Stimulated activated CD4-positive, alpha-beta T cell treated with anti-CD3 and anti-CD28 coated beads, TNF-alpha, amount 100 ng/mL, for 48 hours (primary cell): ENCODE results near the gene RNF113B.
A peak's percentile ranks its signal among the peaks of the same experiment; 100 is the strongest.

Experiments used
- DNase-seq, 3 donors: peaks; one replicate each; pipeline ENCODE4 v3.0.0-alpha.2; 2020; ENCODE audit warnings: low read depth in 3 of 3

Gene RNF113B

DNA sequence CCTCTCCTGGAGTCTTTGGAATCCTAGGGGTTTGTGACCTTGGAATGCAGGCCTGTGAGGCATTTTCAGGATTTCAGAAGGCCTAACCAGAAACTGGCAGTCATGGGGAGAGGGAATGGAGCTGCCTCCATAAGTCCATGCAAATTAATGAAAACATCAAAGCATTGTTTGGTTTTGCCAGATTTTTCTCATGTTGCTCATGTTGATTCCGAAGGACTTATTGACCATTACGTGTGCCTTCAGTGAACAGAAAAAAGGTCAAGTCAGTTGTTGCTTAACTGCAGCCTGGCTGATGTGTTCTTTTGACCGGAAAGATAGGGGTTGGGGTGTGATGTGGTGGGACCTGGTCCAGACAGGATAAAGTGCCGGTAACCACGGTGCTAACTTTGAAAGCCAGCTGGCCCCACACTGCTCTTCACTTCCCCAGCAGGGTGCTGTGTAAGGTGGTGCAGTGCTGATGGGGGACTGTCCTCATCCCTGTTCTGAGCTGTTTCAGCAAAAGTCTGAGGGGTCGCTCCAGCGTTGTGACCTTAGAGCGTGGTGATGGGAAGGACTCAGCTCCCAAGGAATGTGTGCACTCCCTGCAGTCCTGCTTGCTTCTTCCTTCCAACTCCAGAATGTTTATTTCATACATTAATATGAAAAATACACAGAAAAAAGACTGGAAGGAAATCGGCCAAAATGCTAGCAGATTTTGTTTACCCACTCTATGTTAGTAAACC is 3.5 kb downstream of the RNF113B start:
- DNase-seq = no peak

- no peak for DNase-seq
These were observed 4.3 kb downstream of the RNF113B start for GRCh38 chr13:98172590-98173422.

- DNase-seq = no peak
These were observed 5.0 kb downstream of the RNF113B start for GRCh38 chr13:98171900-98172589.

DNA sequence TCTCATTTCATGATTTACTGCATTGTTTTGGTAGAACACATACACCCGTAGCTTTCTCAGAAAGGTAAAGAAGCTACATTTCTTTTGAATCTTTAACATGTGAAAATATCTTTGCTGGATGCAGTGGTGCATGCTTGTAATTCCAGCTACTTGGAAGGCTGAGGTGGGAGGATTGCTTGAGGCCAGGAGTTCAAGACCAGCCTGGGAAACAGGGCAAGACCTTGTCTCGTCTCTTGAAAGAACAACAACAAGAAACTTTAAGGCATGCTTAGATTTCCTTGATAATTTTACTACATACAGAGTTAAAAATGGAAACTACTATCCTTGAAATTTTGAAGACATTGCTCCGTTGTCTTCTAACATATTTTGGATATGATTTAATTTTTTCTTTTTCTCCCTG is 7.7 kb downstream of the RNF113B start:
- DNase-seq = no peak

DNA sequence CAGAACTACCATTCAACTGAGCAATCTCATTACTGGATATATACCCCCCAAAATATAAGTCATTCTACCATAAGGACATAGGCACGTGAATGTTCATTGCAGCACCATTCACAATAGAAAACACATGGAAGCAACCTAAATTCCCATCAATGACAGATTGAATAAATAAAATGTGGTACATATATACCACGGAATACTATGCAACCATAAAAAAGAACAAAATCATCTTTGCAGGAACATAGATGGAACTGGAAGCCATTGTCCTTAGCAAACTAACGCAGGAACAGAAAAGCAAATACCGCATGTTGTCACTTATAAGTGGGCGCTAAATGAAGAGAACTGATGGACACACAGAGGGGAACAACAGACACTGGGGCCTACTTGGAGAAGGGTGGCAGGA is 14.1 kb downstream of the RNF113B start:
- DNase-seq = no peak

DNA sequence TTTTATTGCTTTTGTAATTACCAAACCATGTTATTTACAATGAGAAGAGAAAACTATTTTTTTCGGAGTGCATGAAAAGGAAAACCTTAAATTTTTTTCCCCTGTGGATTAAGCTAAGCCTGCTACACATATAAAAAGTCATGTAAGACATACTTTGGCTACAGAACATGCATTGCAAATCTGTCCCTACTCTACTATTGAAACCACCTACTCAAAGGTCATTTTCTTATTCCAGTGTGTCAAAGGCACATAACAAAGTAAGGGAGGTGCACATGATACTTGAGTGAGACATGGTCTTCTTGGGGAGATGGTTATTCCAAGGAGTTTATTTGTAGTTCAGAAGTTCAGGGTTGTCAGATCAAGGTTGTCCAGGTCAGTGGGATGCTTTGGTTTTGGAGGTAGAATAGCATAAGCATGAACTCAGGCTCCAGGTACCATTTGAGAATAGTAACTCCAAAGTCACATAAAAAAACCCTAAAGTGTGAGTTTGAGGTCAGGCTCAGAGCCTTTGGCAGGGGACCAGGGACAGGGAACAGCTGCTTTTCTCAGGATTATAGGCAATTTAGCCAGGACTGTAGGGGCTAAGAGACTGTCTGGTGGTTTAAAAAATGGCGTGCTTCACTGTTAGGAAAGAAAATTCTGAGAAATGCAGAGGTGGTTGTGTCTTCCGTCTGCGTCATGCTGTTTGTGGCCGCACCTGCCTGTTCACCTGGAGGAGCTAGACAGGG is 18.7 kb downstream of the RNF113B start:
- no peak for DNase-seq

- no peak for DNase-seq
These were observed 19.5 kb downstream of the RNF113B start for GRCh38 chr13:98157609-98158008.

- no peak for DNase-seq
These were observed 19.9 kb downstream of the RNF113B start for GRCh38 chr13:98157188-98157587.

DNA sequence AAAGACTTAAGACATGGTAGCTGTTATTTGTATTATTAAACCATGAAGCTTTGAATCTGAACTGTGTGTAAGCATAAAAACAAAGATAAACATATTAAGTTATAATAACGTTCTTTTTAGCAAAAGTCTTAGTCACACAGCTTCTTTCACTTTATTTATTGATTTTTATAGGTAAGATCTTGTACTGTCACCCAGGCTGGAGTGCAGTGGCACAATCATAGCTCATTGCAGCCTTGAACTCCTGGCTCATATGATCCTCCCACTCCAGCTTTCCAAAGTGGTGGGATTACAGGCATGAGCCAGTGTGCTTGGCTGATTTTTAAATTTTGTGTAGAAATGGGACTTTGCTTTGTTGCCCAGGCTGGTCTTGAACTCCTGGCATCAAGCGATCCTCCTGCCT is 20.8 kb downstream of the RNF113B start:
- no peak for DNase-seq

DNA sequence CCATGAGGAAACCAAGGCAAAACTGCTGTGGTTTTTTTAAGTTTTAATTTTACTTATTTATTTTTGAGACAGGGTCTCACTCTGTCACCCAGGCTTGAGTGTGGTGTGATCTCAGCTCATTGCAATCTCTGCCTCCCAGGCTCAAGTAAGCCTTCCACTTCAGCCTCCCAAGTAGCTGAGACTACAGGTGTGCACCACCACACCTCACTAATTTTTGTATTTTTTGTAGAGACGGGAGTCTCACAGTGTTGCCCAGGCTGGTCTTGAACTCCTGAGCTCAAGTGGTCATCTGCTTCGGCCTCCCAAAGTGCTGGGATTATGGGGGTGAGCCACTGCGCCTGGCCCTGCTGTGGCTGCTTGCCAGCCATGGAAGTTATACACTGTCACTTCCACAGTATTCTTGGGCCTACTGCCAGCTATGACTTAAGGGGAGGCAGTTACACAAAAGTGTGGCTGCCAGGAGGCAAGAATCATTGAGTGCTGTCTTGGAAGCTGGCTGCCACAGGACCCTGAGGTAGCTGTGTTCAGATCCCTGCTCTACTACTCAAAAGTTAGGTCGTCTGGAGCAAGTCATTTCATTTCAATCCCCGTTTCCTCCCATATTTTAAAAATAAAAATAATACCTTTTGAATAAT is 21.5 kb downstream of the RNF113B start:
- DNase-seq = no peak

GRCh38 chr13:98150832-98151479 is 26.1 kb downstream of the RNF113B start:
- DNase-seq = no peak

GRCh38 chr13:98147521-98147920 is 29.5 kb downstream of the RNF113B start:
- DNase-seq = no peak

DNA sequence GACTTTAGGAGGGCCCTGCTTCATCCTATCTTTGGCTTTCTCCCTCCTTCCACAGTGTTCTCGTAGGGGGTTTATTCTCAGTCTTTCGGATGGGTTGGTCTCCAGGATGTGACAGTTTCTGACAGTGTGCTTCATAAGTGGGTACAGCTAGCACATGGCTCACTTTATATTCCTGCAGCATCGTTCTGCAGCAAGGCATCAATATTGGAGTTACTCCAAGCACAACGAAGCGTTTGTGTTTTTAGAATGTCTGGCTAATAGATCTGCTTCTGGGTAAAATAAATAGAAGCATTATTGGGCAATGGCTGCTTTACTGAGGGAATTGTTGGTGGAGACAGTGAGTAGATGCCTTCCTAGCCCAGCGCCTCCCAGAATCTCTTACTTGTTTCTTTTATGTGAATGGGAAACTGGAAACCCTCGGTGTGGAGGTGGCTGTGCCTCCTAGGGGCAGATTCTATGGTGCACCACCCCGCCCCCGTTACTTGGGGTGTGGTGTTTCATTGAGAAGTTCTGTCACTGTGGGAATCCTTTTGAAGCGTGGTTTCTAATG is 32.2 kb downstream of the RNF113B start:
- DNase-seq = no peak

DNA sequence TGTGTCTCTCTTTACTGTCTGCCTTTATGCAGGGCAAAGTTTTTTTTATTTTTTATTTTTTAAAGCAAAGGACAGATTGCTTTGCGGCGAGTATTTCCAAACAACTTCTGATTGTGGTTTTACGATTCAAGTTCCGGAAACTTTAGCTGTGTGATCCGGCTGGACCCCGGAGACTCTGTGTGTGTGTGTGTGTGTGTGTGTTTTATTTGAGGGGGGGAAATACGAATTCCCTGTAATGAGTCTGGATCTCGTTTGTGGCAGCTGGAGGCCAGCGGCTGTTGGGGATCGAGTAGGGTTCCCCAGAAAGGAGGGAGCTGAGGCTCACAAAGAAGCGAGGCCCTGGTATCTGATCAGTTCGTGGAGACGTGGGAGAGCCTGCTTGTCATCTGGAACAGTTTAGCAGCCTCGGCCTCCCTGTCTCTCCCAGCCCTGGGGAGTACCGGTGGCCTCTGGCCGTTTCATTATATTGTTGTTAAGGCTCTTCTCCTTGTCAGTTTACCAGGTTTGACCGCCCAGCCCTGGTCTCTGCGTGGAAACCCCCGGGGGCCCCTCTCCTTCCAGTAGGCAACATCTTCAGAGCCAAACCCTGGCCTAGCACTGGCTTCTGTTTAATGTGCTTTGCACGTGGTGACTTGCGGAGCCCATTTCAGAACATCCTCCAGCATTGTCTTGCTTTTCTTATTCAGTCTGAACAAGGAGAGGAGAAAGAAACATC is 32.9 kb downstream of the RNF113B start:
- no peak for DNase-seq

- DNase-seq = no peak
These were observed 33.5 kb downstream of the RNF113B start for GRCh38 chr13:98143601-98144026.

- DNase-seq = no peak
These were observed 33.9 kb downstream of the RNF113B start for GRCh38 chr13:98143157-98143553.

DNA sequence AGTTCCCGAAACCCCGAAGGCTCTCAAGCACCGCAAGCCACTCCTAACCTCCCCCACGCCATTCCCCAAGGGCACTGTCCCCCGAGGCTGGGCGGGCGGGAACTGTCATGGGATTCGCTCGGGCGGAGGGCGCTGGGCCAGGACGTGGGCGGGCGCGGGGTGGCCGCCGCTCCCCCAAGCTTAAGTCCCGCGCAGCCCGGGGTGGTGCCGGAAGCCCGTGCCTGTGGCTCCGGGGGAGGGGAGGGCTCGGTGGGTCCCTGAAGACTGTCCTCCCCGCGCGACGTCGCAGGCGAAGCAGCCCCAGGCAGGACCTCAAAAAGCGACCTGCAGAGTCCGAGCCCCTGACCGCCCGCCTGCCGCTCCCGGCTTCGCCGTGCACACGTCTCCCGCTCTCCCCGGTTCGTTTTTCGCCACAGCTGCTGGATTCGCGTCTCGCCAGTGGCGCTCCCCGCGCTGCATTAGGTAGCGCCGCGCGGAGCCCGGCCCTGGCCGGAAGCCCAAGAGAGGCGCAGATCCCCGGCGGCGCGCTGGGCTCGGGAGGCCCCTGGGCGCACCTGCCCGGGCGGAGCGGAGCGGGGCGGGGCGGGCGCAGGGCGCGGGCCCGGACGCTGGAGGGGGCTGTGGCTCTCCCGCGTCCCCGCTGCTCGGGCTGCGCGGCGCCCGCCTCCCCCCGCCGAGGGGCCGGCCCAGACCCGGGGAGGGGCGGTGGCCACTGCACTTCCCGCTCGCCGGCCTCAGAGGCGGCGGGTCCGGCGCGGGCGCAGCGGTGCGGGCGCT is 34.5 kb downstream of the RNF113B start, which contains the start of gene FARP1:
TSS of gene FARP1 (plus strand) at position 715 of the 777 bp plus-strand sequence. CDS start 70,149 bp downstream, outside the sequence.
- peak in 1 of 3 donors; percentile 29 for DNase-seq

DNA sequence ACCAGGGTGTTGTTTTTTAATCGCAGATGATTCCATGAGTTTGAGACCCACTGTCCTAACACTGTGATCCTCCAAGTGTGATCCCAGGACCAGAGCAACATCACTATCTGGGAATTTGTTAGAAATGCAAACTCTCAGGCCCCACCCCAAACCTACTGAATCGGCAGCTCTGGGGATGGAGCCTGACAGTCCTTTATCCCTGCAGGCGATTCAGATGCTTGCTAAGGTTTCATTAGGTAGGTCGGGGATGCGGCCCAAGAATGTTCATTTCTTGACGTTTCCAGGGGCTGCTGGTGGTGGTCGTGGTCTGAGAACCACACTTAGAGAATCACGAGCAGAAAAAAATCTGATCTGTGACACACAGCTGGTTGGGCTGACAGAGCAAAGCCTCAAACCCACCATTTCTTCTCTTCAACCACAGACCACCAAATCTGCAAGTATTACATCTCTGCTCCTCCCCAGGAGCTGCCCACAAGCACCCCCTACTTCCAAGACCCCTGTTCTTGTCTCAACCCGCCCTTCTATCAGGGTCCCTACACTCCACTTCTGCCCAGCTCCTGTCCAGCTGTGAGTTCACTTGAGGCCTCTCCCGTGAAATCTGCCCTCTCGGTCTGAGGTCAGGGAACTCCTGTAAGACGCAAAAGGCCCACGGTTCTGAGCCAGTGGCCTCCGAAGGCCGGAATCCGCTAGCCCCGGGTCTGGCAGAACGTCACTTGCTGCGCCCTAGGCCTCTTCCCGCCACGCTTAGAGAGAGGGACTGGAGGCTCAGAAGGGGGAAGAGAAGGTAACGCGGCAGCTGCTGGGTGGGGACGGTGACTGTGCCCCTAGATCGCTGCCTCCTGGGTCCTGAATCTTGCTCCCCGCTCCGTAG is 35.3 kb downstream of the RNF113B start:
- no peak for DNase-seq
